HG02798 (cell line): Measurements from ENCODE around the gene PTCD3.

ENCODE experiments used
- ATAC-seq: cut with Tn5 transposase; IDR thresholded peaks from one replicate; pipeline ENCODE4 v1.9.1; 2021; ENCODE audit warnings: mild to moderate bottlenecking; ENCODE audit not compliant: unreplicated experiment, poor library complexity

The PTCD3 gene

GRCh38 chr2:86105969-86106945 lies at the start of gene PTCD3:
Gene PTCD3 (plus strand): TSS chr2:86106235. CDS start chr2:86106248, 13 bp downstream.
- peak; percentile 95 for ATAC-seq

DNA sequence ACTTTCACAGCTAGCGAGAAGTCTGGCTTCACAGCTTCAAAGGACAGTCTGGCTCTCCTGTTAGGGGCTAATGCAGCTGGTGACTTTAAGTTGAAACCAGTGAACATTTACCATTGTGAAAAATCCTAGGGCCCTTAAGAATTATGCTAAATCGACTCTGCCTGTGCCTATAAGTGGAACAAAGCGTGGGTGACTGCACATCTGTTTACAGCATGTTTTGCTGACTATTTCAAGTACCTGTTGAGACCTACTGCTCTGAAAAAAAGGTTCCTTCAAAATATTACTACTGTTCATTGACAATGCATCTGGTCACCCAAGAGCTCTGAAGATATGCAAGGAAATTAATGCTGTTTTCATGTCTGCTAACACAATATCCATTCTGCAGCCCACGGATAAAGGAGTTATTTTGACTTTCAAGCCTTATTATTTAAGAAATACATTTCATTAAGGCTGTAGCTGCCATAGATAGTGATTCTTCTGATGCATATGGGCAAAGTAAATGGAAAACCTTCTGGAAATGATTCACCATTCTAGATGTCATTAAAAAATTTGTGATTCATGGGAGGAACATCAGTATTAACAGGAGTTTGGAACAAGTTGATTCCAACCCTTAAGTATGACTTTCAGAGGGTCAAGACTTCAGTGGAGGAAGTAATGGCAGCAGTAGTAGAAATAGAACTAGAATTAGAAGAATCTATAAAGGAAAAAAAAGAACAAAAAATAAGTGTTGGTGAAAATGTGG lies 49.3 kb upstream of the PTCD3 start:
- ATAC-seq = no peak

DNA sequence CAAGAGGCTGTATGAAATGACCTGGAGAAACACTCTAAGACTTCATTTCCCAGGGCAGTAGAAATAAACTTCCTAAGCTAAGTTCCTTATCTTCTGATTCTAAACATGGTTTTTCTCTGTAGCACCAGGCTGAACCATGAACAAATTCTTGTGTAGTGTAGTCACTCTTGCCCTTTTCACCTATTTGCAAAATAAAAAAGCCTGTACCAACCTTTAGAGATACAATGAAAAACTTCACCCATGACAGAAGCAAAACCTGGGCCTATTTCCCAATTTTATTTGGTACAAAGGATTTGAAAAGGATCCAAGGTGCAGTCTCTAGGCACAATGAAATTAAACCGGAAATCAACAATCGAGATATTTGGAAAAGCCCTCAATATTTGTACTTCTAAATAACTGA lies 44.0 kb upstream of the PTCD3 start:
- no peak for ATAC-seq

DNA sequence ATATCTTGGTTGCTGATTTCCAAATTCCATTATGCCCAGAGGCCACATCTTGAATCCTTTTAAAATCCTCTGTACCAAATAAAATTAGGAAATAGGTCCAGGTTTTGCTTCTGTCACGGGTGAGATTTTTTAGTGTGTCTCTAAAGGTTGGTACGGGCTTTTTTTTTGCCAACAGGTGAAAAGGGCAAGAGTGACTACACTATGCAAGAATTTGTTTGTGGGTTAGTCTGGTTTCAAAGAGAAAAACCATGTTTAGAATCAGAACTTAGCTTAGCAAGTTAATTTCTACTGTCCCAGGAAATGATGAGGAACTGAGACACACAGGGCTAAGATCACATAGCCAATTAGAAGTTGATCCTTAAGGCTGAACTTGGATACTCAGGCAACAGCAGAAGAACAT lies 42.0 kb upstream of the PTCD3 start:
- ATAC-seq = no peak

- no peak for ATAC-seq
These were observed 40.5 kb upstream of the PTCD3 start for GRCh38 chr2:86065512-86065911.

DNA sequence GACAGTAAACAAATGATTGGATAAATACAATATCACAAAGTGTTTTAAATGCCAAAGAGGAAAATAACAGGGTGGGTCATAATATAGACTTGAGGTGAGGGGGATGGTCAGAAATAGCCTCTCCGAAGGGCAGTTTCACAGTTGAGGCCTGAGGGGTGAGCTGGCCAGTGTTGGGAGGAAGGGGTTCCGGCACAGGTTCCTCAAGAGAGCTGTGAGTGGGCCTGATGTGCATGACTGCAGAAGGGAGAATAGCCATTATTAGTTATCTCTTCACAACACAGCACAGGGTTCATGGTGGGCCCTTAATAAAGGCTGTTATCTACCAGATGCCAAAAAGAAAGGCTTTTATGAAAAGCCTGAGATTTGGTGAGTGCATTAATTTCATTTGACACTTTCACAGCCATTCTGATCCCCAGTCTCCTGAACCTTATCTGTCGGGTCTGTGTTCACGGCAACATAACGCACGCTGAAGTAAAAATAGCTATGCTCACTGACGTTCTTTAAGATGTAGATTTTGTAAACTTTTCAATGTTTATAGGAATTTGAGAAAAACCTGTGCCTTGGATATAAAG lies 39.9 kb upstream of the PTCD3 start:
- no peak for ATAC-seq

- no peak for ATAC-seq
These were observed 39.1 kb upstream of the PTCD3 start for GRCh38 chr2:86066915-86067314.

- peak; percentile 58 for ATAC-seq
These were observed 37.9 kb upstream of the PTCD3 start for GRCh38 chr2:86068136-86068588.

DNA sequence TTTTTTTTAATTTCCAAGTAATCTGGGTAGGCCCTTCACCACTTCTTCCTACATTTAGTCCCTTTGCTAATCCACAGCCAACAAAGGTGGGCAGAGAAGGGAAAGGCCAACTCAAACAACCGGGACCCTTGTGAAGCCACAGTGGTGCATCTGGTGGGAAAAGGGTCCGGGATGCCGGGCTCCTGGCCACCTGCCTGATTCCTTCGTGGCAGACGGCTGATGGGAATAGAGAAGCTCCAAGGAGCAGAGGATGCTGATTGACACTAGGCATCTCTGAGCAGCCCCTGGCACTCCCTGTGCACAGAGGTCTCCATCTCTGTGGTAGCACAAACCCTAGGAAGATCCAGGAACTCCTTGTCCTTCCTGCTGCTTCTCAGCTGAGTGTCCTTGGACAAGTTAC lies 37.4 kb upstream of the PTCD3 start:
- no peak for ATAC-seq

- no peak for ATAC-seq
These were observed 36.8 kb upstream of the PTCD3 start for GRCh38 chr2:86069091-86069685.

- no peak for ATAC-seq
These were observed 36.2 kb upstream of the PTCD3 start for GRCh38 chr2:86069783-86070339.

DNA sequence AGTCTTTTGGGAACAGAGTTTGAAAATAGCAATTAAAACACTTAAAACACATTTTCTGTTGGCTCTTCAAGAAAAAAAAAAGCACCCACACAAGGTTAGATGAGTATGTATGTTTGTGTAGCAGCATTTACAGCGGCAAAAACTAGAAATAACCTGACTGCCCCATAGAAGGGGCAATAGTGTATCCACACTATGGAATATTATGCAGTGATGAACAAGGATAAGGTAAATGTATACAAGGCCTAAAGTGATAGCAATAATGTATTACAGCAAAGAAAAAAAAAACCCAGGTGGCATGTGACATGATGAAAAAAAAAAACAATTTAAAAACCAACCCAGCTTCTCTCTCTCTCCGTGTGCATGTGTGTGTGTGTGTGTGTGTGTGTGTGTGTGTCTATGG lies 35.2 kb upstream of the PTCD3 start:
- ATAC-seq = no peak

DNA sequence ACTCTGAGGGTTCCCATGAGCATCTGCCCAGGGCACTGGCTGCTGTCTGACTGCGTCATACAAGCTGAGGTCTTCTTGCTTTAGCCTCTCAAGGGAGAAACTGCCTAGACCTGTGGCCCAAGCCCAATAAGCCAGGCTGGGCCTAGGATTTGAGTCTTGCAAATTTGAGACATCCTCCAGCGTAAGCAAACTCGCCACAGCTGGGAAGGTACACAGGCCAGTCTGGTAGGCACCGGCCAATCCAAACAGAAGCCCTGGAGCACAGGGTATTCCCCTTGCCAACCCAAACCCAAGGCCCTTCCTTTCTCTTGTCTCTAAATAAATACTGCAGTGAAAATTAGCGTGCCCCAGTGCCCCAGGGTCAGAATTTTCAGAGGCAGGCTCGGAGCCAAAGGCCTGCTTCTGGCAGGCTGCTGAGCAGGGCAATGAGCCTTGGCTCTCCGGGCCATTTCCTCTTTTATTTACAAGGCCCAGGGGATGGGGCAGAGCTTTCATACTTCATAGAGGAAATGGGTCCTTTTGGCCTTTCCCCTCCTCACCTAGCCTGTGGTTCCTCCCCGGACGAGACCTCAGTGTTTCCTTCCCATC lies 33.7 kb upstream of the PTCD3 start:
- ATAC-seq = peak; percentile 51

DNA sequence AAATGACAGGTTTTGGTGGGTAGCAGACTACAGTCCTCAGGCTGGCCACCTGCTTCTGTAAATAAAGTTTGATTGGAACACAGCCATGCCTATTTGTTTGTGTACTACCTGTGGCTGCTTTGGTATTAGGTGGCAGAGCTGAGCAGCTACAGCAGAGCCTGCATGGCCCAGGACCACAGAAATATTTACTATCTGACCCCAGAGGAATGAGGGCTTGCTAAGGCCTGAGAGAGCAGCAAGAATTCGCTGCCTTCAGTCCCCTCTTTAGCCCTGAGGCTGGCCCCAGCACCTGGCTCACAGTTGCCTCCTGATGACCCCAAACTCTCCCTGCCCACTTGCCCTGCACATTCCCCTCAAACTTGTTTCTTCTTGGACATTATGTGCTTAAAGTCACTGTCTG lies 32.8 kb upstream of the PTCD3 start:
- ATAC-seq = no peak

GRCh38 chr2:86074256-86074655 lies 31.8 kb upstream of the PTCD3 start:
- no peak for ATAC-seq

- ATAC-seq = no peak
These were observed 31.2 kb upstream of the PTCD3 start for GRCh38 chr2:86074811-86075210.

GRCh38 chr2:86075886-86076285 lies 30.1 kb upstream of the PTCD3 start:
- ATAC-seq = no peak

DNA sequence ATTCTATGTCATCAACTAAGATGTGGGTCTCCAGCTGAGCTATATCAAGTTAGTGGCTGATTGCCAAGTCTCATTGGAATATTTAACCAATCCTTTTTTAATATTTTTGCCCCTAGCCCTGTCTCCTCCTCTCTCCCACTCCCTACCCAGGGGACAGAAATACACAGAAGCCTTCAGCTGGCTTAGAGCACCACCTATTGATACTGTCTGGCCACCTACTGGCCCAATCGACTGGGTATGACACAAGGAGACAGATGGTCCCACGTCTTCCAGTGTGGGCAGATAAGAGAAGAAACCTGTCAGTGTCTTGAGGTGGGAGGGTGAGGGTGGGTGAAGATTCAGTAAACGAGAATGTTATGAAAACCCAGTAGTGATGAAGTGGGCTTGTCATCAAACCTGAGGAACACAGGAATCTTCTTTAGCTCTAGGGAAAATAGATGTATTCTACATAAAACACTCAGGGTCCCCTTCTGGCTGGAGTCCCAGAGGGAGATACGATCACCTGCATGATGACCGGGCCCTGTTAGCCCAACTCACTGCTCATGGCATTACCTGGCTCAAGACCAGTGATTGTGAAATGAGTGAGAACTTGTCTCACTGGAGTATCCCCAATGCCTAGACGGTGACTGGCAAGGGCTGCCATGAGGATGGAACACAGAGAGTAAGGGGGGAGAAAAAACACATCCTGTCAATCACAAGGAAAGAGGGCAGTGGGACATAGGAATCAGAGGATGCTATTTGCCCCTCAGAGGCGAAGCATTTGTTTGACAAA lies 27.1 kb upstream of the PTCD3 start:
- ATAC-seq = peak; percentile 49
